Tibial artery (tissue), 4 donors: ENCODE measurements around the gene HPCAL1.

ENCODE experiments used
- DNase-seq, 2 donors: peaks; one replicate each; pipeline ENCODE4 v3.0.0-alpha.2; 2019
- H3K27ac ChIP-seq, 2 donors: fragments of 200-600 bp; sonication (generic) in 1 of 2; 1 replicate in 1 of 2; 2 replicates in 1 of 2; pipeline ENCODE4 v1.5.1; 2018 to 2019; ENCODE audit warnings: mild to moderate bottlenecking in 1 of 2
- H3K27me3 ChIP-seq, 2 donors: fragments of 200-600 bp; sonication (generic) in 1 of 2; one replicate each; pipeline versions ENCODE4 v1.5.1 to v1.6.0; 2016 to 2019
- H3K36me3 ChIP-seq, 3 donors: fragments of 200-600 bp; sonication (generic) in 2 of 3; one replicate each; pipeline ENCODE4 v1.5.1; 2016 to 2019; ENCODE audit warnings: mild to moderate bottlenecking in 2 of 3
- H3K4me1 ChIP-seq, 4 donors: fragments of 200-600 bp; sonication (generic) in 2 of 4; 1 replicate in 3 of 4; 2 replicates in 1 of 4; pipeline ENCODE4 v1.5.1; 2016 to 2019
- H3K4me3 ChIP-seq, 2 donors: fragments of 200-600 bp; sonication (generic) in 1 of 2; 1 replicate in 1 of 2; 2 replicates in 1 of 2; pipeline ENCODE4 v1.5.1; 2018 to 2019; ENCODE audit warnings: mild to moderate bottlenecking in 2 of 2
- H3K9me3 ChIP-seq, 3 donors: fragments of 200-600 bp; sonication (generic) in 1 of 3; one replicate each; pipeline ENCODE4 v1.5.1; 2016 to 2019
- CTCF ChIP-seq, 2 experiments: fragments of 200-600 bp in 1 of 2; fragments of 450-650 bp in 1 of 2; IDR thresholded peaks; one replicate each; pipeline ENCODE4 v1.5.1; 2017 to 2019; ENCODE audit warnings: antibody characterized with exemption in 2 of 2, mild to moderate bottlenecking in 1 of 2, moderate library complexity in 1 of 2
- intact Hi-C: fragments of 100-400 bp; cut with DNase I; formaldehyde crosslinking; loops from one replicate; pipeline ENCODE4 v1.15.0; 2023; ENCODE audit warnings: low total_unique reads

HPCAL1 gene

DNA sequence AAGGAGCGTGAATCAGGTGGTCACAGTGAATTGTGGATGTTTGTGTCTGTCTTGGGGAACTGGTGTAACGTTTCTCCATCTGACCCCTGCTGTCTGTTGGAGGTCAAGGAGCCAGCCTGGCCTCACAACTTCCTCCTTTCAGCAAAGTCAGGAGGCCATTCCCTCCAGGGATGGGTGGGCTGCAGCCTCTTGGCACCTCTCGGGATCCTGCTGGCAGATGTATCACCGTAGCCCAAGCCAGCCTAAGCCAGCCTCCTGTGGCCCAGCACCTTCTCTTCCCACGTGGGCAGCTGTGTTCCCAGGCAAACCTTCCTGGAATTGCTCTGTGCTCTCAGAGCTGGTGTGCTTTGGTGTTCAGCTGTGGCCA is 30.5 kb downstream of the HPCAL1 start:
- no peak for TF ChIP-seq CTCF (IDR thresholded peaks at IDR 0.05)
- Histone ChIP-seq H3K36me3 (peaks cover 0 to 10% (median 0%) of the 10 kb centered on the region in 3 donors), H3K4me1 (peaks cover 0 to 15% (median 0%) of the 10 kb centered on the region in 4 donors), H3K4me3 (no peak overlapping the region), H3K9me3 (peaks cover 0 to 7% (median 3%) of the 10 kb centered on the region in 3 donors), H3K27ac (no peak overlapping the region), H3K27me3 (no peaks in the 10 kb centered on the region)
- intact Hi-C loops: no loop called here
- DNase-seq: no peak

GRCh38 chr2:10333966-10334365 is 31.3 kb downstream of the HPCAL1 start:
- TF ChIP-seq CTCF (IDR thresholded peaks at IDR 0.05): no peak
- intact Hi-C loops: no loop called here
- Histone ChIP-seq H3K9me3 (peaks cover 0 to 7% (median 3%) of the 10 kb centered on the region in 3 donors), H3K27me3 (no peaks in the 10 kb centered on the region), H3K36me3 (peaks cover 0 to 10% (median 0%) of the 10 kb centered on the region in 3 donors), H3K27ac (no peak overlapping the region), H3K4me1 (peaks cover 0 to 15% (median 0%) of the 10 kb centered on the region in 4 donors), H3K4me3 (no peak overlapping the region)
- DNase-seq: no peak

- intact Hi-C loops: no loop called here
- Histone ChIP-seq H3K36me3 (peaks cover 0 to 10% (median 0%) of the 10 kb centered on the region in 3 donors), H3K27ac (no peak overlapping the region), H3K4me1 (peaks cover 0 to 11% (median 0%) of the 10 kb centered on the region in 4 donors), H3K4me3 (no peak overlapping the region), H3K27me3 (no peaks in the 10 kb centered on the region), H3K9me3 (peaks cover 0 to 7% (median 3%) of the 10 kb centered on the region in 3 donors)
- DNase-seq: no peak
- no peak for TF ChIP-seq CTCF (IDR thresholded peaks at IDR 0.05)
Measured at GRCh38 chr2:10335046-10335840, 32.5 kb downstream of the HPCAL1 start.

DNA sequence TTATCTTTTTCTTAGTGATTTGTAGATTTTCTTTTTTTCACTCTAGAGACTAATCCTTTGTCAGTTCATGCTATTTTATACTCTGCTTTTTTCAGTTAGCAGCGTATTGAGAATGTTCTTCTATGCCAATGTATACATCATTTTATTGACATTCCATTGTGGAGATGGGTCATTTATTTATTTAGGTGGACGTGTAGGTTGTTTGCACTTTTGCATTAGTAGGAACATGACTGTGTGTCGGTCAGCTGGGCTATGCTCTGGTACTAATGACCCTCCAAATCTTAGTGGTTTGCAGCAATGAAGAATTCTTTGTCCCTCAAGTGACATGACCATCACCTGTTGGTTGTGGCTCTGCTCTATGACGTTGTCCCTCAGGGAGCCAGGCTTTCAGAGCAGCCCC is 33.6 kb downstream of the HPCAL1 start:
- Histone ChIP-seq H3K27ac (no peak overlapping the region), H3K9me3 (peaks cover 0 to 7% (median 3%) of the 10 kb centered on the region in 3 donors), H3K27me3 (no peaks in the 10 kb centered on the region), H3K4me1 (peaks cover 0 to 2% (median 0%) of the 10 kb centered on the region in 4 donors), H3K36me3 (peaks cover 0 to 10% (median 0%) of the 10 kb centered on the region in 3 donors), H3K4me3 (no peak overlapping the region)
- no peak for DNase-seq
- no peak for TF ChIP-seq CTCF (IDR thresholded peaks at IDR 0.05)
- intact Hi-C loops: no loop called here

- intact Hi-C loops: no loop called here
- peaks cover 0 to 7% (median 3%) of the 10 kb centered on the region in 3 donors for H3K9me3 ChIP-seq
- no peak overlapping the region for H3K4me3 ChIP-seq
- peaks cover 0 to 10% (median 0%) of the 10 kb centered on the region in 3 donors for H3K36me3 ChIP-seq
- no peaks in the 10 kb centered on the region for H3K4me1 ChIP-seq
- H3K27ac ChIP-seq: no peak overlapping the region
- TF ChIP-seq CTCF (IDR thresholded peaks at IDR 0.05): no peak
- no peaks in the 10 kb centered on the region for H3K27me3 ChIP-seq
- no peak for DNase-seq
Measured at GRCh38 chr2:10337449-10338269, 35.0 kb downstream of the HPCAL1 start.
